BLaER1 treated with 17β-estradiol and CSF1 and Interleukin-3, amounts not matched to agents 10 nM and 100 nM (cell line): ENCODE results near the gene CCDC60.
A peak's percentile ranks its signal among the peaks of the same experiment; 100 is the strongest.

Source experiments
- H3K27ac ChIP-seq, 11 experiments: shearing (Covaris generic); formaldehyde crosslinking; 2 replicates each; pipeline ENCODE4 v1.8.1; 2022
- H3K27me3 ChIP-seq, 11 experiments: shearing (Covaris generic); formaldehyde crosslinking; 2 replicates each; pipeline ENCODE4 v1.8.1; 2022
- H3K36me3 ChIP-seq, 11 experiments: shearing (Covaris generic); formaldehyde crosslinking; 2 replicates each; pipeline ENCODE4 v1.8.1; 2022
- H3K4me1 ChIP-seq, 10 experiments: shearing (Covaris generic); formaldehyde crosslinking; 2 replicates each; pipeline ENCODE4 v1.8.1; 2022
- H3K4me2 ChIP-seq, 11 experiments: shearing (Covaris generic); formaldehyde crosslinking; 2 replicates each; pipeline ENCODE4 v1.8.1; 2022
- H3K4me3 ChIP-seq, 10 experiments: shearing (Covaris generic); formaldehyde crosslinking; 2 replicates each; pipeline ENCODE4 v1.8.1; 2022
- H3K9ac ChIP-seq, 11 experiments: shearing (Covaris generic); formaldehyde crosslinking; 2 replicates each; pipeline ENCODE4 v1.8.1; 2022
- H3K9me3 ChIP-seq, 11 experiments: shearing (Covaris generic); formaldehyde crosslinking; replicated peaks in 1 of 11; 2 replicates each; pipeline ENCODE4 v1.8.1; 2022
- H4K20me1 ChIP-seq, 11 experiments: shearing (Covaris generic); formaldehyde crosslinking; 2 replicates each; pipeline ENCODE4 v1.8.1; 2022
- Cebpa-rat ChIP-seq, 11 experiments: shearing (Covaris generic); IDR thresholded peaks; 2 replicates each; pipeline ENCODE4 v1.8.1; 2022

The CCDC60 gene

DNA sequence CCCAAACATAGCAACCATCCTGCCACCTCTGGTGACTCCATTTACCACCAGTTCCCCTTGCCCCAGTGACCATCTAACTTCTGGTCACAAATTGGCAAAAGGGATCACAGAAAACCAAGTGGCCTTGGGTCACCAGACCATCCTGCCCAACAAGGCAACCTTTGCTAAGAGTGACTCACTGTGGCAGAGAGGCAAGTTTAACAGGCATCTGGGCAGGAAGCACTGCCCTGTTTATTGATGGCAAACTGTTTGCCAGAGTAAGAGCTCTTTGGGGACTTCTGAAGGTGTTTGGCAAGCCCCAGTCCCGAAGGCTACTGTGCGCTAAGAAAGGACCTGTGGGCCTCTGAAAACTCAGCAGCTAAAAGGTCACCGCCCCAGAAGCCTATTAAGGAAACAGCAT lies 230.9 kb downstream of the CCDC60 start:
- no peak overlapping the region for H3K27ac ChIP-seq
- no peaks in the 10 kb centered on the region for H3K4me1 ChIP-seq
- TF ChIP-seq Cebpa-rat (IDR thresholded peaks at IDR 0.05): no peak
- no peaks in the 10 kb centered on the region for H3K27me3 ChIP-seq
- no peaks in the 10 kb centered on the region for H3K9me3 ChIP-seq
- H4K20me1 ChIP-seq: no peaks in the 10 kb centered on the region
- no peak overlapping the region for H3K9ac ChIP-seq
- H3K4me2 ChIP-seq: no peak overlapping the region
- H3K36me3 ChIP-seq: no peaks in the 10 kb centered on the region
- H3K4me3 ChIP-seq: no peak overlapping the region

DNA sequence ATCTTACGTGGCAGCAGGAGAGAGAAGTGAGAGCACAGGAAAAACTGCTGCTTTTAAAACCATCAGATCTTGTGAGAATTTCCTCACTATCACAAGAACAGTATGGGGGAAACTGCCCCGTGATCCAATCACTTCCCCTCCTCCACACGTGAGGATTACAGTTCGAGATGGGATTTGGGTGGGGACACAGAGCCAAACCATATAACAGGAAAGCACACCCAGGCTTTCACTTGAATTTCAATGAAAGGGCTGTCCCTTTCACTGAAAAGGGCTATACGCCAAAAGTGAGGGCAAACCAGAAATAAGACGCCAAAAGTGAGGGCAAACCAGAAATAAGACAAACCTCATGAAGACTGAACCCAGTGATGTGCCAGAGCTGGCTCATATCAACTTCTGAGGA lies 236.2 kb downstream of the CCDC60 start:
- no peaks in the 10 kb centered on the region for H3K27me3 ChIP-seq
- H3K4me3 ChIP-seq: no peak overlapping the region

DNA sequence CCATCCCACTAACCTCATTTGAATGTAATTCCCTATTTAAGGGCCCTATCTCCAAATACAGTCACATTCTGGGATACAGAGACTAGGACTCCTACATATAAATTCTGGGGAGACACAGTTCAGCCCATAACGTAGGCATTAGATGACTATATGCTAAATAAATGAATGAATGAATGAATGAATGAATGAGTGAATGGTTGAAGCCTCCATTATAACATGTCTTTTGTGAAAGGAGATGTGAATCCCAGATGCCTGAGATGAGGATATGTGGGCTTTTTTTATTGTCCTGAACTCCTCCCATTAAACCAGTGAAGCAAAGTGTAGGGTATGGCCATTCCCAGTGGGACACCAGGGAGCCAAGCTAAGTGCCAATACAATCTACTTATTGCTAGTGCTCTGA lies 238.6 kb downstream of the CCDC60 start:
- no peak overlapping the region for H3K27ac ChIP-seq
- H3K4me2 ChIP-seq: no peak overlapping the region
- no peaks in the 10 kb centered on the region for H3K36me3 ChIP-seq
- no peak for TF ChIP-seq Cebpa-rat (IDR thresholded peaks at IDR 0.05)
- no peaks in the 10 kb centered on the region for H3K27me3 ChIP-seq
- H3K9me3 ChIP-seq: no peaks in the 10 kb centered on the region
- no peaks in the 10 kb centered on the region for H4K20me1 ChIP-seq
- no peak overlapping the region for H3K9ac ChIP-seq
- H3K4me3 ChIP-seq: no peak overlapping the region
- peaks cover 0 to 7% (median 0%) of the 10 kb centered on the region in 10 experiments; a peak in 2 of 20 replicates for H3K4me1 ChIP-seq

More for the DNA sequence above, 236.2 kb downstream of the CCDC60 start:
- Histone ChIP-seq H4K20me1 (no peaks in the 10 kb centered on the region), H3K27ac (no peak overlapping the region), H3K4me1 (peaks cover 0 to 7% (median 0%) of the 10 kb centered on the region in 10 experiments; a peak in 2 of 20 replicates), H3K9ac (no peak overlapping the region), H3K4me2 (no peak overlapping the region), H3K36me3 (no peaks in the 10 kb centered on the region), H3K9me3 (no peaks in the 10 kb centered on the region)
- no peak for TF ChIP-seq Cebpa-rat (IDR thresholded peaks at IDR 0.05)

DNA sequence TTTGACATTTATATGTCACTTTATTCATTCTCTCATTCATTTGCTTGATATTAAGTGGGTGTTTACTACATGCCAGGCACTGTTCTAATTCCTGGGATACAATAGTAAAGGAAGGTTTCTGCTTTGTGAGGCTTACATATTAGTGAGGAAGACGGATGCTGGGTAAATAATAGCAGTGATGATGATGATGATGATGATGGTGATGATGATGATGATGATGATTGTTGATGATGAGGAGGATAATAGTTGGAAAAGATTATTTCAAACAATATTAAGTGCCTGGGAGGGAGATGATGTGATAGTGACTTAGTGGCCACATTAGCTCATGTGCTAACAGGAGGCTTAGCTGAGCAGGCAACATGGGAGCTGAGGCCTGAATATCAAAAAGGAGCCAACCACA lies 239.7 kb downstream of the CCDC60 start:
- no peak overlapping the region for H3K9ac ChIP-seq
- no peaks in the 10 kb centered on the region for H3K9me3 ChIP-seq
- H3K4me2 ChIP-seq: no peak overlapping the region
- no peak overlapping the region for H3K27ac ChIP-seq
- no peaks in the 10 kb centered on the region for H4K20me1 ChIP-seq
- no peak for TF ChIP-seq Cebpa-rat (IDR thresholded peaks at IDR 0.05)
- no peak overlapping the region for H3K4me3 ChIP-seq
- H3K36me3 ChIP-seq: no peaks in the 10 kb centered on the region
- H3K4me1 ChIP-seq: peaks cover 0 to 7% (median 0%) of the 10 kb centered on the region in 10 experiments; a peak in 2 of 20 replicates
- no peaks in the 10 kb centered on the region for H3K27me3 ChIP-seq

- no peak overlapping the region for H3K4me2 ChIP-seq
- H3K36me3 ChIP-seq: no peaks in the 10 kb centered on the region
- H3K27ac ChIP-seq: no peak overlapping the region
- peaks cover 0 to 7% (median 0%) of the 10 kb centered on the region in 10 experiments; a peak in 2 of 20 replicates for H3K4me1 ChIP-seq
- no peak overlapping the region for H3K9ac ChIP-seq
- H3K27me3 ChIP-seq: no peaks in the 10 kb centered on the region
- no peak overlapping the region for H3K4me3 ChIP-seq
- no peaks in the 10 kb centered on the region for H4K20me1 ChIP-seq
- H3K9me3 ChIP-seq: no peaks in the 10 kb centered on the region
- TF ChIP-seq Cebpa-rat (IDR thresholded peaks at IDR 0.05): no peak
These were observed 241.7 kb downstream of the CCDC60 start for GRCh38 chr12:119576118-119576810.

- no peak for TF ChIP-seq Cebpa-rat (IDR thresholded peaks at IDR 0.05)
- no peaks in the 10 kb centered on the region for H3K27me3 ChIP-seq
- no peaks in the 10 kb centered on the region for H3K9me3 ChIP-seq
- no peak overlapping the region for H3K9ac ChIP-seq
- H3K27ac ChIP-seq: no peak overlapping the region
- peaks cover 0 to 7% (median 0%) of the 10 kb centered on the region in 10 experiments; a peak in 2 of 20 replicates for H3K4me1 ChIP-seq
- H3K4me3 ChIP-seq: no peak overlapping the region
- H3K4me2 ChIP-seq: no peak overlapping the region
- no peaks in the 10 kb centered on the region for H4K20me1 ChIP-seq
- H3K36me3 ChIP-seq: no peaks in the 10 kb centered on the region
These were observed 242.4 kb downstream of the CCDC60 start for GRCh38 chr12:119576915-119577314.

DNA sequence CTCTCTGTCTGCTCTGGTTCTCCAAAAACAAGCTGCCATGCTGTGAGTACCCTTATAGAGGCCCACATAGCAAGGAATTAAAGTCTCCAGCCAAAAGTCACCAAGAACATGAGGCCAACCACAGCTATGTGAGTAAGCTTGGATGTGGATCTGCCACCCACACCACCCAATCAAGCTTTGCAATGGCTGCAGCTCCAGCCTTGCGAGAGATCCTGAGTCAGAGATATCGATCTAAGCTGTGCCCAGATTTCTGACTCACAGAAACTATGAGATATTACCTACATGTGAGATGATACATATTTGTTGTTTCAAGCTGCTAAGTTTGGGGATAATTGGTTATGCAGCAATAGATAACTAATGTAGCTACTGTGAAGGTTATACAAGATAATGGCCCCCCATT lies 243.6 kb downstream of the CCDC60 start:
- Histone ChIP-seq H4K20me1 (no peaks in the 10 kb centered on the region), H3K9ac (no peak overlapping the region), H3K4me1 (peaks cover 0 to 7% (median 0%) of the 10 kb centered on the region in 10 experiments; a peak in 2 of 20 replicates), H3K36me3 (no peaks in the 10 kb centered on the region), H3K27ac (no peak overlapping the region), H3K4me3 (no peak overlapping the region), H3K4me2 (no peak overlapping the region), H3K9me3 (no peaks in the 10 kb centered on the region), H3K27me3 (no peaks in the 10 kb centered on the region)
- no peak for TF ChIP-seq Cebpa-rat (IDR thresholded peaks at IDR 0.05)

- no peak overlapping the region for H3K27ac ChIP-seq
- no peak overlapping the region for H3K9ac ChIP-seq
- H3K27me3 ChIP-seq: peaks cover 0 to 7% (median 0%) of the 10 kb centered on the region in 11 experiments; a peak in 3 of 22 replicates
- no peak overlapping the region for H3K4me3 ChIP-seq
- H3K4me2 ChIP-seq: peak overlapping the region in 1 of 11 experiments; percentile 25; a peak in 1 of 22 replicates
- TF ChIP-seq Cebpa-rat (IDR thresholded peaks at IDR 0.05): 0 out of 22 replicates have a peak, but pooled peaks of 1 of the 11 experiments have one; percentile 26
- H3K4me1 ChIP-seq: no peaks in the 10 kb centered on the region
- no peaks in the 10 kb centered on the region for H4K20me1 ChIP-seq
- no peaks in the 10 kb centered on the region for H3K36me3 ChIP-seq
- H3K9me3 ChIP-seq: peaks cover under 1 to 8% (median 5%) of the 10 kb centered on the region in 11 experiments; a peak in 14 of 22 replicates
These were observed 254.6 kb downstream of the CCDC60 start for GRCh38 chr12:119589097-119589496.

DNA sequence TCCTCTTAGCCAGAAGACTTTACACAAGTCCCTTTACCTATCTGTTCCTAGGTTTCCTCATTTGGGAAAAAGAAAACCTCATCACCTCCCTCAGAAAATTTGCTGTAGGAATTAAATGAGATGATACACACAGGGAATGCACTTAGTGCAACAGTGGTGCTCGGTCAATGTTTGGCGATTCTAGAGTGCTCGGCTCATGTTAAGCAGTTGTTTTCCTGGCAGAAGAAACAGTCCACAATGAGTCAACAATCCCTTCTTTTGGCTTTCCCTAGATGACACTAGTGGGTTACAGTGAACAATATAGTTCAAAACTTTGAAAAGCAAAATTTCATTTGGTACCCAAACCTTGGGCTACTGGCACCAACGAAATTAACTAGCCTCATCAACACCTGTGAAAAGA lies 255.1 kb downstream of the CCDC60 start:
- Histone ChIP-seq H4K20me1 (no peaks in the 10 kb centered on the region), H3K4me2 (no peak overlapping the region), H3K9me3 (peaks cover 6 to 13% (median 10%) of the 10 kb centered on the region in 11 experiments; a peak in 20 of 22 replicates), H3K4me3 (no peak overlapping the region), H3K36me3 (no peaks in the 10 kb centered on the region), H3K27ac (no peak overlapping the region), H3K9ac (no peak overlapping the region), H3K27me3 (peaks cover 0 to 12% (median 3%) of the 10 kb centered on the region in 11 experiments; a peak in 7 of 22 replicates), H3K4me1 (no peaks in the 10 kb centered on the region)
- TF ChIP-seq Cebpa-rat (IDR thresholded peaks at IDR 0.05): no peak
